NB4 (cell line): ENCODE results near the gene FUT8.
"Not testable (repeated sequence)": the region's sequence is repeated elsewhere in the genome, so short reads cannot be mapped to it uniquely, and the experiment has no call there.

Experiments
- CTCF ChIP-seq: IDR thresholded peaks from one replicate; pipeline ENCODE4 v1.5.1; 2012; ENCODE audit warnings: low read depth, low read length
- POLR2A ChIP-seq: IDR thresholded peaks from 2 replicates; pipeline ENCODE4 v1.6.1; 2011; ENCODE audit warnings: mild to moderate bottlenecking; ENCODE audit not compliant: insufficient read length; ENCODE audit errors: extremely low read depth

- TF ChIP-seq POLR2A, CTCF: not testable (repeated sequence)
Observed at GRCh38 chr14:65426902-65427301, 14.4 kb downstream of the FUT8 start.
